Stimulated activated CD8-positive, alpha-beta memory T cell treated with anti-CD3 and anti-CD28 coated beads, Interleukin-12 subunit alpha, Interleukin-12 subunit beta, amount 100 ng/mL, for 4 hours (primary cell): Measurements from ENCODE around the gene GRB10.

Source experiments
- DNase-seq: peaks from one replicate; pipeline ENCODE4 v3.0.0-alpha.2; 2020; ENCODE audit warnings: low read depth

The GRB10 gene

GRCh38 chr7:50667789-50668226 lies 114.9 kb downstream of the GRB10 start:
- DNase-seq = no peak

- DNase-seq = no peak
These were observed 115.4 kb downstream of the GRB10 start for GRCh38 chr7:50667338-50667737.

- DNase-seq = no peak
These were observed 116.6 kb downstream of the GRB10 start for GRCh38 chr7:50666124-50666496.

DNA sequence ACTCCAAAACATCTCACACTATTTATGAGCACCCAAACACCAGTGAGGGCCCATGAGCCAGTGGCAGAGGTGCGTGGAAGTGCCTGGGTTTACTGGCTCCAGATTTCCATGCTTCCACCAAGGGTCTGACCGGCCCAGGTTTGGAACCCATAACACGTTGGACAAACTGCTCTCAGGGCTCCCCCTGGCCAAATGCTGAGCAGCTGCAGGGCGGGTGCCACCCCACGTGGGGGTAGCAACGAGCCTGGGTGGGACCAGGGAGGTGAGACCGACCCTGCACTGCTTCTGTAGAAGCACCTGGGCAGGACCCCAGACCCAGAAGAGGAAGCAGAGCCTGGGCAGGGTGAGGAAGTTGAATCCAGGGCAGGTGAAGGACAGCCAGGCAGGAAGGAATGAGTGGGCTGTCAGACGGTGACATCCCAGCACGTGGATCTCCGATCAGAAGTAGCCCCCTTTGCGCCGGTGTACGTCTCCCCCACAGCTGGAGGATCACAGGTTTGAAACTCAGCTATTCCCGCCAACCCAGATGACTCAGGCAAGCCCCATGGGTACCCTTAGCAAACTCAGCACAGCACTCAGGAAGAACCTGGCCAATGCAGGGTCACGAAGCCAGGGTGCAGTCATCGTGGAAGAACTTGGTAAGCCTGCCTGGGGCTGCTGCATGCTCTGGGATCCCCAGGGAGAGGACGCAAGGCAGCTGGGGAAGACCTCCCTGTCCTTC lies 117.1 kb downstream of the GRB10 start:
- no peak for DNase-seq

GRCh38 chr7:50664937-50665336 lies 117.8 kb downstream of the GRB10 start:
- DNase-seq = no peak

- DNase-seq = no peak
These were observed 118.2 kb downstream of the GRB10 start for GRCh38 chr7:50664461-50664922.

DNA sequence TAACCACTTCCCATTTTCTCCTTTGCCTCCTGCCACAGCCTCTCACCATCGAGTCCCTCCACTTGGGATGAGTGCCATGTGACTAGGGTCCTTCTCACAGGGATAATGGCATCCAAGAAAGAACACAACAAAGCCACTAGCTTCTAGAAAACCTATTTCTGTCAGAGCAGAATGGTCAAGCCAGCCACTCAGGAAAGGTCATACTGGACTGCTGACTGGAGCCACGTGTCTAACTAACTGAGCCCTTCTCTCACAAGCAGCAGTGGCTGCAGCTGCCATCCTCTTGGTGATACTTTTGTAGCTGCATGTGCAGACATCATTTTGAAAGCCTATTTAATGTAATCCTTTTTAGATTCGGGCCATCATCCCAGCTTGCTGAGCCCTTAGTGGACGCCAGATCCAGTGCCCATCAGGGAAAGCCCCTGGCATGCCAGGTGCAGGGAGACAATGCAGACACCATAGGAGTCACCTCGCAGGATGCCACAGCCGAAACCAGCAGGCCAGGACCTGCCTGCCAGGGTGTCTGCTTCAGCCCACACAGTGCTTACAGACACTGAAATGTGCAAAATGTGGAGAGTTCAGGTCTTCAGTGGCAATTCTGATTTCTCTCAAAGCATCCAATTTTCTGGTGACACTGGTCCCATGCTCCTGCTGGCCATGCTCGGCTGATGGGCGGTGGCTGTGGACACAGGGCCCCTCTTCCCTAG lies 119.1 kb downstream of the GRB10 start:
- DNase-seq = no peak

DNA sequence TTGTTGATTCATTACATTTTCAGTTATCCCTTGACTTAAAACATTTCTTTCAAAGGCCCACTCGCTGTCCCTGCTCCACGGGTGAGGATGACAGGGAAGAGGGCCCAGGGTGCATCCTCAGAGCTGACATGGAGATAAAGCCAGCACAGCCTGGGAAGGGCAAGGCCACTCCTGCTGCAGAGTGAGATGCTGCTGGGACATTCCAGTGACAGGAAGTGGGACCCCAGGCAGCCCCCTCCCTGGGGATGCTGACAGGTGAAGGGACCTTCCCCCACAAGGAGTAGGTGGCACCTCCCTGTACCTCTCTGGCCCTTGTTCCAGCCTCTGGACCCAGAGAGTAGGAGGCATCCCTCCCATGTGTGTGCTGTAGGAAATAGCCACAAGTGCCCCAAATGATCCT lies 119.7 kb downstream of the GRB10 start:
- no peak for DNase-seq

- DNase-seq = no peak
These were observed 120.5 kb downstream of the GRB10 start for GRCh38 chr7:50662041-50662694.

GRCh38 chr7:50661345-50662040 lies 121.2 kb downstream of the GRB10 start:
- no peak for DNase-seq

DNA sequence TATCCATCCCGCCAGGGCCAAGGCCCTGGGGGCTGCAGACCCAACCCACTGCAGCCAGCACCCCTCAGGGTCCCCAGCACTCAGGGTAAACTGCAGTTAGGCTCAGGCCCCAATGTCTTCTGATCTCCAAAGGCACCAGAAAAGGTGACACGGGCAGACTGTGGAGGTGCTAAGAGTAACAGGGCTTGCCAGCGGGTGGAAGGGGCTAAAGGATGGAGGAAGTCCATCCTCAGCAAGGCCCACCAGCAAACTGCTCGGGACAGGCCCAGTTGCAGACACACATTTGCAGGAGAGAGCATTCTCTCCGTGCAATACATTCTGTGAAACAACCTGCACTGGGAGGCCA lies 121.9 kb downstream of the GRB10 start:
- DNase-seq = no peak

DNA sequence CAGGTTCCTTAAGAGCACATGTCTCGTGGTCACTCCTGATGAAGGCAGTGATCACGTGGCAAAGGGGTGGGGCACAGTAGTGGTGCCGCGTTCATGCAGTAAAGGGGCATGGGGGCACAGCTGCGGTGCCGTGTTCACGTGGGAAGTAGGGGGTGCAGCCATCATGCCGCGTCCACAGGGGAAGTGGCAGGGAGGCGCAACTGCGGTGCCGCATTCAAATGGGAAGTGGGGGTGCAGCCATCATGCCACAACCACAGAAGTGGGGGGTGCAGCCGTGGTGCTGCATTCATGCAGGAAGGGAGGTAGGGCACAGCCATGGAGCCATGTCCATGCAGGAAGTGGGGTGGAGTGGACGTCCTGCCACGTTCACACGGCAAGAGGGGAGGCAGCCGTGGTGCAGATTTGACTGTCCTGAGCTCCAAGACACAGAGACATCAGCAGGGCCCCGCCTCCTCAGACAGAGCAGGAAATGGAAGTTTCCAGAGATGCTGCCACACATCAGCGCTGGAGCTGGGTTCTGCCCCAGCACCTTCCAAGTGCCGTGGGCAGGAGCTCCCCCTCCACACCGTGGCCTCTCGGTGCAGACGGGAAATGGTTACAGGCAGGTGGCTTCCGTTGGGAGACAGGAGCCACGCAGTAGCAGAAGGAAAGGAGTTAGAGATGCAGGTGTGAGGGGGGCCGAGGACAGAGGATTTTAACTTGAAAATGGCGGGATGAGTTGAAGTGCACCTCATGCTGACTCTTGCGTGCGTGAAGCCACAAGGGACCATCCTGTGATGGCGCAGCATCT lies 122.5 kb downstream of the GRB10 start:
- DNase-seq = peak; percentile 16

- no peak for DNase-seq
These were observed 123.2 kb downstream of the GRB10 start for GRCh38 chr7:50659329-50659965.

- no peak for DNase-seq
These were observed 124.0 kb downstream of the GRB10 start for GRCh38 chr7:50658696-50659095.

GRCh38 chr7:50657912-50658311 lies 124.8 kb downstream of the GRB10 start:
- DNase-seq = no peak

- DNase-seq = no peak
These were observed 125.3 kb downstream of the GRB10 start for GRCh38 chr7:50657341-50657873.

DNA sequence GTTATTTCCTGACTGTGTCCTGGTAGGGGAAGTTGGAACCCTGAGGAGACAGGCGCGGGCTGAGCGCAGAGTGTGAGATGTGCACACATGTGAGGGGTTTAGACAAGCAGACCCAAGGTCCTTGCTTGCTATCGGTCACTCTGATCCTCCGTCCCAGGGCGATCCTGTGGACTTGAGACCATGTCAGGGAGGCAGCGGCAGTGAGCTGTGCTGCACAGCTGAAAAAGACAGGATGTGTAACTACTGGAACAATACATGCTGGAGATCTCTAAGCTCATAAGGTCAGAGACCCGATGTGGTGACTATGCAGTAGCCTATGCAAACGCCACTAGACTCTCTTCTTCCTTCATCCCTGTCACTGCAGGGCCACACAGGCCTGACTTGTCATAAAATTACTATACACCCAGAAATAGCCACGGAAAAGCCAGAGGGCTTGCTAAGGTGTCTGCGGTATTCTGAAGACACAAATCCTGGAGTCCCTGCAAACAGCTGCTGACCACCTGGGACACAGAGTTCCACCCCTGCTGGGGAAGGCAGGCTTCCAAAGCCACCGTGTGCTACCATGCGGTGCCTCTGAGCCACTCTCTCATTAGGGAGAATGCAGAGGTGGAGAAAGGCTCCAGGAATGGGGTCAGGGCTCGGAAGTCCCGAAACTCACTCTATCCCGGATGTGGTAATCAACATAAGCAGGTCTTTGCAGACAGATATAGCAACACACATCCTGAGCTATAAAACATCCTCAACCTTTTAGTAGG lies 126.4 kb downstream of the GRB10 start:
- no peak for DNase-seq

- no peak for DNase-seq
These were observed 127.2 kb downstream of the GRB10 start for GRCh38 chr7:50655490-50655889.

GRCh38 chr7:50655020-50655419 lies 127.7 kb downstream of the GRB10 start:
- no peak for DNase-seq

DNA sequence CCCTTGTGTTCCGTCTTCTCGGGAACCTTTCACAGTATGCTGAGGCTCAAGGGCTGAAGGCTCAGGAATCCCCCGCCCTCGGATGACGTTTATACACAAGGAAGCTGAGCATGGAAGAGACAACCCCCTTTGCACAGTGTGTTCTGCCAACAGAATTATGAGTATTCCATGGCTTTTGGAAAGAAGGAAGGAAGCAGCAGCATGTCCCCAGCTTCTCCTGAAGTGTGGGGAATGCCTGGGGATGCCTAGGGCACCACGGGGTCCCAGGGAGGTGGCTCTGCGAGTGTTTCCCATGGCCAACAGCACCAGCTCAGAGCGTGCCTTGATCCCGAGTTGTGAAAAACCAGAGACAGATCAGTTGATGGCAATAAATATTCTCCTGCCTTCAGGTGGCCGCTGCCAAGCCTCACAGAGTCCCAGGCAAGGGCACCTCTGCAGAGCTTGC lies 128.7 kb downstream of the GRB10 start:
- no peak for DNase-seq
